GM12873 (cell line): ENCODE results near the gene PPM1H.

ENCODE experiments used
- CTCF ChIP-seq: IDR thresholded peaks from 2 replicates; pipeline ENCODE4 v1.5.1; 2012; ENCODE audit warnings: low read depth, mild to moderate bottlenecking, moderate library complexity, low read length, control low read depth; ENCODE audit not compliant: insufficient read depth; ENCODE audit errors: missing control alignments

PPM1H gene

GRCh38 chr12:62834971-62835547, 99.9 kb downstream of the PPM1H start:
- TF ChIP-seq CTCF: no peak

- TF ChIP-seq CTCF: no peak
Observed at GRCh38 chr12:62834406-62834805, 100.5 kb downstream of the PPM1H start.

- no peak for TF ChIP-seq CTCF
Observed at GRCh38 chr12:62833634-62834033, 101.3 kb downstream of the PPM1H start.

- no peak for TF ChIP-seq CTCF
Observed at GRCh38 chr12:62832558-62832957, 102.4 kb downstream of the PPM1H start.

GRCh38 chr12:62832027-62832426, 102.9 kb downstream of the PPM1H start:
- no peak for TF ChIP-seq CTCF

GRCh38 chr12:62827855-62828254, 107.1 kb downstream of the PPM1H start:
- TF ChIP-seq CTCF: no peak

- TF ChIP-seq CTCF: peak; percentile 38
Observed at GRCh38 chr12:62827042-62827441, 107.9 kb downstream of the PPM1H start.
